Endodermal cell (in vitro differentiated cells): ENCODE results near the gene PHF20. TPM values are rescaled to one million over a fixed set of nuclear protein-coding genes. Genes with fewer than 3 reads are reported as not detected.
"Not testable (repeated sequence)": the region's sequence is repeated elsewhere in the genome, so short reads cannot be mapped to it uniquely, and the experiment has no call there.

ENCODE experiments used
- DNase-seq: peaks from one replicate; pipeline ENCODE4 v3.0.0-alpha.2; 2017
- H3K27ac ChIP-seq: 2 replicates; pipeline ENCODE4 v1.5.1; 2013; ENCODE audit warnings: mild to moderate bottlenecking, low read depth, low read length, moderate library complexity
- H3K27me3 ChIP-seq: 2 replicates; pipeline ENCODE4 v1.6.1; 2013; ENCODE audit warnings: mild to moderate bottlenecking, low read length, moderate library complexity; ENCODE audit not compliant: insufficient read depth, control insufficient read depth, poor library complexity, severe bottlenecking
- H3K36me3 ChIP-seq: 2 replicates; pipeline ENCODE4 v1.7.0; 2013; ENCODE audit warnings: mild to moderate bottlenecking, low read length, moderate library complexity; ENCODE audit not compliant: control insufficient read depth, insufficient read depth
- H3K4me1 ChIP-seq: one replicate; pipeline ENCODE4 v1.7.0; 2013; ENCODE audit warnings: low read length; ENCODE audit not compliant: control insufficient read depth, insufficient read depth
- H3K4me3 ChIP-seq: 2 replicates; pipeline ENCODE4 v1.5.1; 2013; ENCODE audit warnings: mild to moderate bottlenecking, low read length, moderate library complexity
- H3K9ac ChIP-seq: 2 replicates; pipeline ENCODE4 v1.6.1; 2013; ENCODE audit warnings: mild to moderate bottlenecking, low read length, moderate library complexity; ENCODE audit not compliant: poor library complexity, severe bottlenecking; ENCODE audit errors: extremely low read depth
- H3K9me3 ChIP-seq: 2 replicates; pipeline ENCODE4 v1.6.1; 2013; ENCODE audit warnings: mild to moderate bottlenecking, low read length, moderate library complexity; ENCODE audit not compliant: control insufficient read depth
- H3K27ac Mint-ChIP-seq: 2 replicates; pipeline ENCODE4 v1.8.0; 2020; ENCODE audit warnings: mixed read lengths
- H3K27me3 Mint-ChIP-seq: 2 replicates; pipeline ENCODE4 v1.8.0; 2021; ENCODE audit warnings: mild to moderate bottlenecking, mixed read lengths; ENCODE audit not compliant: insufficient read depth
- H3K36me3 Mint-ChIP-seq: 2 replicates; pipeline ENCODE4 v1.8.0; 2020; ENCODE audit warnings: low read depth, mixed read lengths
- H3K4me1 Mint-ChIP-seq: 2 replicates; pipeline ENCODE4 v1.8.0; 2020; ENCODE audit warnings: mixed read lengths
- H3K4me3 Mint-ChIP-seq: 2 replicates; pipeline ENCODE4 v1.8.0; 2020; ENCODE audit warnings: mild to moderate bottlenecking, moderate library complexity, mixed read lengths
- H3K9me3 Mint-ChIP-seq: 2 replicates; pipeline ENCODE4 v1.8.0; 2020; ENCODE audit warnings: mild to moderate bottlenecking, mixed read lengths
- WGBS, 2 experiments: methylation state at CpG; one replicate each; pipeline versions ENCODE4 v1.1.5 to v1.1.7; 2013; ENCODE audit warnings: missing lambda C conversion rate in 2 of 2, mixed read lengths in 1 of 2; ENCODE audit not compliant: insufficient coverage in 1 of 2, insufficient read length in 1 of 2; 5-methylcytosine and 5-hydroxymethylcytosine counted together
- total RNA-seq, 2 donors: library from RNA; stranded (reverse); fragmentation: NEBNext Ultra II Directional in 1 of 2; extraction: Animal tissue kit (Norgen Biotek cat#: 25700) in 1 of 2; gene quantifications; 2 replicates in 1 of 2; 3 replicates in 1 of 2; pipeline ENCODE4 v1.2.1, GENCODE V29; 2021
- TF ChIP-seq, protein P1 (sequence below): fragments of 200-600 bp; sonication (generic); conservative IDR thresholded peaks from 2 replicates; pipeline ENCODE4 v1.5.0; 2021; ENCODE audit warnings: antibody characterized with exemption, mild to moderate bottlenecking

PHF20 gene
- total RNA-seq, 2 donors from 2014 or later, result 68.1 to 78.8 TPM

DNA sequence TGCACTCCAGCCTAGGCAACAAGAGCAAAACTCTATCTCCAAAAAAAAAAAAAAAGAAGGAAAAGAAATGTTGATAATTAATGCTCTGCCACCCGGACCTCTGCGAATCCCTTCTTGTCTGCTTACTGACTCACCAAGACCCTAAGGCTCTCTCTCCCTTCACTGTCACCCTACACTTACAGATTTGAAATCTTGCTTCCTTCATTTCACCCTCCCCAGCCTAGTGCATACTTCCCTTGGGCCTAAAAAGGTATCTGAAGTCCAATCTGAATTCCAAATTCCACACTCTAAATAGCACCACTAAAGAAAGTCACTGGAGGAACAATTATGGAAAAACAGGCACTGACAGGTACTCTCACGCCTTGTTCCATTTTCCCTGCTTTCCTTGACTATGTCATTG lies 9.4 kb upstream of the PHF20 start:
- DNase-seq, result no peak
- no peak overlapping the region for H3K4me3 Mint-ChIP-seq
- Histone ChIP-seq H3K9ac (no peak overlapping the region), H3K27me3 (no peaks in the 10 kb centered on the region), H3K4me1 (no peaks in the 10 kb centered on the region), H3K36me3 (no peaks in the 10 kb centered on the region), H3K9me3 (no peaks in the 10 kb centered on the region), H3K27ac (no peak overlapping the region), H3K4me3 (no peak overlapping the region)
- 90 to 92% methylated on average over 2 to 3 of the region's 3 CpGs for WGBS, 2 experiments
- H3K27ac Mint-ChIP-seq, result no peak overlapping the region
- H3K27me3 Mint-ChIP-seq, result no peaks in the 10 kb centered on the region
- no peaks in the 10 kb centered on the region for H3K4me1 Mint-ChIP-seq
- TF ChIP-seq, protein P1, sequence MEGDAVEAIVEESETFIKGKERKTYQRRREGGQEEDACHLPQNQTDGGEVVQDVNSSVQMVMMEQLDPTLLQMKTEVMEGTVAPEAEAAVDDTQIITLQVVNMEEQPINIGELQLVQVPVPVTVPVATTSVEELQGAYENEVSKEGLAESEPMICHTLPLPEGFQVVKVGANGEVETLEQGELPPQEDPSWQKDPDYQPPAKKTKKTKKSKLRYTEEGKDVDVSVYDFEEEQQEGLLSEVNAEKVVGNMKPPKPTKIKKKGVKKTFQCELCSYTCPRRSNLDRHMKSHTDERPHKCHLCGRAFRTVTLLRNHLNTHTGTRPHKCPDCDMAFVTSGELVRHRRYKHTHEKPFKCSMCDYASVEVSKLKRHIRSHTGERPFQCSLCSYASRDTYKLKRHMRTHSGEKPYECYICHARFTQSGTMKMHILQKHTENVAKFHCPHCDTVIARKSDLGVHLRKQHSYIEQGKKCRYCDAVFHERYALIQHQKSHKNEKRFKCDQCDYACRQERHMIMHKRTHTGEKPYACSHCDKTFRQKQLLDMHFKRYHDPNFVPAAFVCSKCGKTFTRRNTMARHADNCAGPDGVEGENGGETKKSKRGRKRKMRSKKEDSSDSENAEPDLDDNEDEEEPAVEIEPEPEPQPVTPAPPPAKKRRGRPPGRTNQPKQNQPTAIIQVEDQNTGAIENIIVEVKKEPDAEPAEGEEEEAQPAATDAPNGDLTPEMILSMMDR, result no peak
- H3K36me3 Mint-ChIP-seq, result no peaks in the 10 kb centered on the region
- H3K9me3 Mint-ChIP-seq, result no peaks in the 10 kb centered on the region

DNA sequence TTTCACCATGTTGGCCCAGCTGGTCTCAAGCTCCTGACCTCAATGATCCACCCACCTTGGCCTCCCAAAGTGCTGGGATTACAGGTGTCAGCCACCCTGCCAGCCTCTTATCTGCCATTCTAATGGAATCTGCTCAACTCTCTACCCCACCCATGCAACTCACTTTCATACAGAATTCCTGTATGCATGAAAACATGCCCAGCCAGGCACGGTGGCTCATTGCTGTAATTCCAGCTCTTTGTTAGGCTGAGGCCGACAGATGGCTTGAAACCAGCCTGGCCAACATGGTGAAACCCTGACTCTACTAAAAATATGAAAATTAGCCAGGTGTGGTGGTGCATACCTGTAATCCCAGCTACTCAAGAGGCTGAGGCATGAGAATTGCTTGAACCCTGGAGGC lies 6.9 kb upstream of the PHF20 start:
- not testable (repeated sequence) for H3K27me3 Mint-ChIP-seq, DNase-seq, H3K9me3 ChIP-seq, H3K27ac ChIP-seq, H3K27me3 ChIP-seq, H3K27ac Mint-ChIP-seq, H3K4me3 Mint-ChIP-seq, H3K9me3 Mint-ChIP-seq, H3K36me3 Mint-ChIP-seq, H3K9ac ChIP-seq, H3K4me3 ChIP-seq, H3K36me3 ChIP-seq
- H3K4me1 Mint-ChIP-seq, result peaks cover 14% of the 10 kb centered on the region
- peaks cover 14% of the 10 kb centered on the region for H3K4me1 ChIP-seq
- 92 to 100% methylated on average over 2 of the region's 2 CpGs for WGBS, 2 experiments

DNA sequence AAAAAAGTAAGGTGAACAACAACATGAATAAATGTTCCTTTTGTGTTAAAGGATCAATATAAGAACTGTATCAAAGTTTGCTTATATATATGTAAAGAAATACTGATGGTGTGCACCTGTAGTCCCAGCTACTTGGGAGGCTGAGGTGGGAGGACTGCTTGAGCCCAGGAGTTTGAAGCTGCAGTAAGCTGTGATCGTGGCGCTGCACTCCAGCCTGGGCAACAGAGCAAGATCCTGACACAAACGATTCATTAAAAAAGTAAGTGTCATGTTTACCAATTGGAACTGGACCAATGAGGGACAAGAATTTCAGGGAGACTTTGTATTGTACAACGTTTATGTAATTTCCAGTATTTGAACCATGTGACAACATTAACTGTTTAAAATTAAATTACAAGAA lies 5.0 kb upstream of the PHF20 start:
- WGBS, 2 experiments, result 88 to 91% methylated on average over 3 to 4 of the region's 4 CpGs
- Histone ChIP-seq H3K9ac (no peak overlapping the region), H3K27me3 (no peaks in the 10 kb centered on the region), H3K4me3 (no peak overlapping the region), H3K4me1 (peaks cover 14% of the 10 kb centered on the region), H3K9me3 (peaks cover 4% of the 10 kb centered on the region), H3K27ac (no peak overlapping the region), H3K36me3 (no peaks in the 10 kb centered on the region)
- TF ChIP-seq, protein P1, result no peak
- Mint-ChIP-seq H3K4me3 (no peak overlapping the region), H3K27ac (no peak overlapping the region), H3K9me3 (peaks cover 5% of the 10 kb centered on the region), H3K4me1 (peaks cover 14% of the 10 kb centered on the region), H3K36me3 (no peaks in the 10 kb centered on the region), H3K27me3 (peaks cover 8% of the 10 kb centered on the region)
- no peak for DNase-seq
